Caki2 (cell line): Measurements from ENCODE around the gene DCTN1. TPM values are rescaled to one million over a fixed set of nuclear protein-coding genes. Genes with fewer than 3 reads are reported as not detected.
"Not testable (repeated sequence)": the region's sequence is repeated elsewhere in the genome, so short reads cannot be mapped to it uniquely, and the experiment has no call there.

ENCODE experiments used
- DNase-seq: peaks from one replicate; pipeline ENCODE4 v3.0.0-alpha.2; 2015; ENCODE audit warnings: low read depth
- in situ Hi-C: cut with HindIII; loops from 2 replicates; pipeline ENCODE4 v1.10.0; 2016; ENCODE audit warnings: low sequenced_read_pairs, low pct_unique_long_range_greater_than_20kb, mixed read lengths
- total RNA-seq: library from RNA; depleted of rRNA; stranded (reverse); fragments of >200 nt; shearing (Covaris generic); gene quantifications from 2 replicates; pipeline ENCODE4 v1.2.3, GENCODE V29; 2014; ENCODE audit warnings: low replicate concordance

DCTN1 gene
- total RNA-seq, 1 experiment from 2014 or later, result 117 TPM

GRCh38 chr2:74336227-74336626, 43.9 kb downstream of the DCTN1 start:
- DNase-seq, in situ Hi-C loops: not testable (repeated sequence)

- peak; percentile 43 for DNase-seq
- in situ Hi-C loops, result no loop called here
Observed at GRCh38 chr2:74334931-74335333, 45.2 kb downstream of the DCTN1 start.

- no peak for DNase-seq
- in situ Hi-C loops, result no loop called here
Observed at GRCh38 chr2:74333896-74334586, 46.1 kb downstream of the DCTN1 start.

- peak; percentile 11 for DNase-seq
Observed at GRCh38 chr2:74333175-74333574, 46.9 kb downstream of the DCTN1 start.

GRCh38 chr2:74332550-74333174, 47.4 kb downstream of the DCTN1 start:
- in situ Hi-C loops, result no loop called here
- no peak for DNase-seq

More at GRCh38 chr2:74333175-74333574, 46.9 kb downstream of the DCTN1 start:
- in situ Hi-C loops, result no loop called here

- in situ Hi-C loops, result no loop called here
- DNase-seq, result no peak
Observed at GRCh38 chr2:74328573-74328972, 51.5 kb downstream of the DCTN1 start.

GRCh38 chr2:74328074-74328473, 52.0 kb downstream of the DCTN1 start:
- DNase-seq, result no peak
- in situ Hi-C loops, result no loop called here

- in situ Hi-C loops, result no loop called here
- DNase-seq, result no peak
Observed at GRCh38 chr2:74327627-74328026, 52.5 kb downstream of the DCTN1 start.

GRCh38 chr2:74327199-74327598, 52.9 kb downstream of the DCTN1 start:
- DNase-seq, result no peak
- in situ Hi-C loops, result no loop called here

GRCh38 chr2:74325815-74326214, 54.3 kb downstream of the DCTN1 start:
- DNase-seq, result no peak
- in situ Hi-C loops, result no loop called here

GRCh38 chr2:74321737-74322136, 58.4 kb downstream of the DCTN1 start:
- DNase-seq, result no peak
- in situ Hi-C loops, result no loop called here

GRCh38 chr2:74317701-74318100, 62.4 kb downstream of the DCTN1 start:
- no peak for DNase-seq
- in situ Hi-C loops, result no loop called here

GRCh38 chr2:74316627-74317295, 63.4 kb downstream of the DCTN1 start:
- in situ Hi-C loops, result no loop called here
- DNase-seq, result no peak

- in situ Hi-C loops, result no loop called here
- no peak for DNase-seq
Observed at GRCh38 chr2:74314107-74314506, 66.0 kb downstream of the DCTN1 start.

- DNase-seq, result no peak
- in situ Hi-C loops, result no loop called here
Observed at GRCh38 chr2:74313497-74313896, 66.6 kb downstream of the DCTN1 start.

GRCh38 chr2:74312913-74313312, 67.2 kb downstream of the DCTN1 start:
- no peak for DNase-seq
- in situ Hi-C loops, result no loop called here
